Right ventricle myocardium superior (tissue), 1 donor: Measurements from ENCODE around the gene ZNF784. TPM values are rescaled to one million over a fixed set of nuclear protein-coding genes. Genes with fewer than 3 reads are reported as not detected.

Experiments
- ATAC-seq: fragments of 200-7000 bp; cut with Tn5 transposase; one replicate; pipeline ENCODE4 v1.9.1; 2020; ENCODE audit warnings: mild to moderate bottlenecking; ENCODE audit not compliant: poor library complexity
- DNase-seq: peaks from one replicate; pipeline ENCODE4 v3.0.0-alpha.2; 2020
- intact Hi-C: fragments of 100-400 bp; cut with DNase I; formaldehyde crosslinking; loops from one replicate; pipeline ENCODE4 v1.11.2; 2022
- total RNA-seq: library from RNA; stranded (reverse); fragmentation: NEBNext Ultra II Directional; extraction: Animal tissue kit (Norgen Biotek cat#: 25700); gene quantifications from one replicate; pipeline ENCODE4 v1.2.1, GENCODE V29; 2021
- donor health status: DM: no; HTN: yes; CAD: no; lungs with severe emphysema.

Gene ZNF784
- total RNA-seq, 1 donor from 2014 or later, result 11.7 TPM

GRCh38 chr19:55633861-55634260 lies 9.5 kb upstream of the ZNF784 start:
- no peak for ATAC-seq

GRCh38 chr19:55632463-55632834 lies 8.1 kb upstream of the ZNF784 start:
- ATAC-seq (peak; percentile 70), DNase-seq (peak; percentile 42)
- intact Hi-C loops, result loop anchor here (5.0 to 10.0 kb wide), 2 partner anchors 165 to 488 kb away; partner anchors contain the start of gene TNNT1

More at GRCh38 chr19:55633861-55634260, 9.5 kb upstream of the ZNF784 start:
- intact Hi-C loops, result loop anchor here (5.0 to 10.0 kb wide), 2 partner anchors 167 to 489 kb away; partner anchors contain the start of gene TNNT1
- DNase-seq, result no peak

- intact Hi-C loops, result no loop called here
- ATAC-seq (no peak), DNase-seq (no peak)
Measured at GRCh38 chr19:55626350-55626749, 2.0 kb upstream of the ZNF784 start.

- intact Hi-C loops, result no loop called here
- ATAC-seq, result no peak
- DNase-seq, result no peak
Measured at GRCh38 chr19:55625004-55625326, 599 bp upstream of the ZNF784 start.

- ATAC-seq (no peak), DNase-seq (no peak)
- intact Hi-C loops, result loop anchor here (5.0 kb wide), 1 partner anchor 106 kb away; no protein-coding TSS in a partner anchor
Measured at GRCh38 chr19:55623561-55623960, 805 bp downstream of the ZNF784 start.

- intact Hi-C loops, result loop anchor here (5.0 kb wide), 1 partner anchor 106 kb away; no protein-coding TSS in a partner anchor
- ATAC-seq, result no peak
- DNase-seq, result no peak
Measured at GRCh38 chr19:55623130-55623529, 1.2 kb downstream of the ZNF784 start.

GRCh38 chr19:55622242-55622969 lies 2.0 kb downstream of the ZNF784 start:
- ATAC-seq (no peak), DNase-seq (no peak)
- intact Hi-C loops, result loop anchor here (5.0 kb wide), 1 partner anchor 105 kb away; no protein-coding TSS in a partner anchor

GRCh38 chr19:55621673-55622231 lies 2.6 kb downstream of the ZNF784 start:
- intact Hi-C loops, result loop anchor here (5.0 kb wide), 1 partner anchor 104 kb away; no protein-coding TSS in a partner anchor
- DNase-seq (no peak), ATAC-seq (no peak)

- intact Hi-C loops, result loop anchor here (5.0 kb wide), 1 partner anchor 104 kb away; no protein-coding TSS in a partner anchor
- ATAC-seq, result no peak
- no peak for DNase-seq
Measured at GRCh38 chr19:55621205-55621672, 3.1 kb downstream of the ZNF784 start.

- ATAC-seq (no peak), DNase-seq (no peak)
- intact Hi-C loops, result loop anchor here (5.0 kb wide), 1 partner anchor 103 kb away; no protein-coding TSS in a partner anchor
Measured at GRCh38 chr19:55620410-55621204, 3.8 kb downstream of the ZNF784 start.

- ATAC-seq, result no peak
- DNase-seq, result no peak
- intact Hi-C loops, result no loop called here
Measured at GRCh38 chr19:55619286-55619685, 5.1 kb downstream of the ZNF784 start.

- intact Hi-C loops, result no loop called here
- DNase-seq, result no peak
- no peak for ATAC-seq
Measured at GRCh38 chr19:55618426-55618825, 5.9 kb downstream of the ZNF784 start.

GRCh38 chr19:55617426-55617825 lies 6.9 kb downstream of the ZNF784 start:
- ATAC-seq (no peak), DNase-seq (no peak)
- intact Hi-C loops, result no loop called here

GRCh38 chr19:55616395-55616875 lies 7.9 kb downstream of the ZNF784 start:
- intact Hi-C loops, result no loop called here
- ATAC-seq, result no peak
- no peak for DNase-seq

- intact Hi-C loops, result no loop called here
- no peak for DNase-seq
Measured at GRCh38 chr19:55615543-55616394, 8.6 kb downstream of the ZNF784 start.

GRCh38 chr19:55614711-55615542 lies 9.4 kb downstream of the ZNF784 start:
- ATAC-seq, result no peak
- intact Hi-C loops, result no loop called here
- DNase-seq, result no peak

More at GRCh38 chr19:55615543-55616394, 8.6 kb downstream of the ZNF784 start:
- no peak for ATAC-seq

- no peak for ATAC-seq
- intact Hi-C loops, result no loop called here
- no peak for DNase-seq
Measured at GRCh38 chr19:55613930-55614710, 10.2 kb downstream of the ZNF784 start.
